ENCODE data around the gene ENG.

ENG gene

GRCh38 chr9:127854960-127855359 is 502 bp upstream of the ENG start:
- Histone ChIP-seq H4K20me1 (ENCODE audit: low read depth, low read length) (no peaks in the 10 kb centered on the region), H3K79me2 (ENCODE audit: insufficient read depth, low read length) (no peaks in the 10 kb centered on the region), H3K9me2 (replicated peaks; ENCODE audit: insufficient read depth, low read length) (no peaks in the 10 kb centered on the region), H2AFZ (ENCODE audit: low read depth, low read length, severe bottlenecking) (no peak overlapping the region), H3K9ac (ENCODE audit: low read length) (no peak overlapping the region), H3F3A (ENCODE audit: insufficient read depth) (no peaks in the 10 kb centered on the region), H3K9me3 (ENCODE audit: insufficient read depth, low read length) (no peaks in the 10 kb centered on the region), H3K36me3 (ENCODE audit: low read length) (no peaks in the 10 kb centered on the region), H3K4me3 (ENCODE audit: insufficient read depth, low read length, poor library complexity, severe bottlenecking) (no peak overlapping the region), H3K27ac (ENCODE audit: low read depth, low read length) (no peak overlapping the region), H3K4me2 (ENCODE audit: low read depth, low read length, poor library complexity, severe bottlenecking) (no peak overlapping the region), H3K27me3 (ENCODE audit: low read length) (no peaks in the 10 kb centered on the region)
- TF ChIP-seq CTCF (IDR thresholded peaks at IDR 0.05; ENCODE audit: insufficient read depth, low read length, poor library complexity, severe bottlenecking) (no peak), EZH2phosphoT487 (conservative IDR thresholded peaks at IDR 0.05; ENCODE audit: low read length) (no peak)

- H3K36me3 ChIP-seq (ENCODE audit: low read length) = no peaks in the 10 kb centered on the region
- peaks cover 8% of the 10 kb centered on the region; the same call in 1 of the 2 replicates for H3K9me3 ChIP-seq (ENCODE audit: insufficient read depth, low read length)
- H3K27ac ChIP-seq (ENCODE audit: low read depth, low read length) = no peak overlapping the region
- no peak overlapping the region for H3K4me3 ChIP-seq (ENCODE audit: insufficient read depth, low read length, poor library complexity, severe bottlenecking)
- no peaks in the 10 kb centered on the region for H3F3A ChIP-seq (ENCODE audit: insufficient read depth)
- H3K9ac ChIP-seq (ENCODE audit: low read length) = no peak overlapping the region
- H2AFZ ChIP-seq (ENCODE audit: low read depth, low read length, severe bottlenecking) = no peak overlapping the region
- no peaks in the 10 kb centered on the region for H3K27me3 ChIP-seq (ENCODE audit: low read length)
- no peaks in the 10 kb centered on the region for H3K79me2 ChIP-seq (ENCODE audit: insufficient read depth, low read length)
- no peak overlapping the region for H3K4me2 ChIP-seq (ENCODE audit: low read depth, low read length, poor library complexity, severe bottlenecking)
- H3K9me2 ChIP-seq (replicated peaks; ENCODE audit: insufficient read depth, low read length) = no peaks in the 10 kb centered on the region
- TF ChIP-seq EZH2phosphoT487 (conservative IDR thresholded peaks at IDR 0.05; ENCODE audit: low read length) = no peak
- no peak for TF ChIP-seq CTCF (IDR thresholded peaks at IDR 0.05; ENCODE audit: insufficient read depth, low read length, poor library complexity, severe bottlenecking)
- H4K20me1 ChIP-seq (ENCODE audit: low read depth, low read length) = no peaks in the 10 kb centered on the region
Measured at GRCh38 chr9:127853312-127854183, 910 bp downstream of the ENG start.

- Histone ChIP-seq H3K36me3 (ENCODE audit: low read length) (no peaks in the 10 kb centered on the region), H4K20me1 (ENCODE audit: low read depth, low read length) (no peaks in the 10 kb centered on the region), H3K27me3 (ENCODE audit: low read length) (no peaks in the 10 kb centered on the region), H3F3A (ENCODE audit: insufficient read depth) (no peaks in the 10 kb centered on the region), H3K4me3 (ENCODE audit: insufficient read depth, low read length, poor library complexity, severe bottlenecking) (no peak overlapping the region), H3K9me3 (ENCODE audit: insufficient read depth, low read length) (peaks cover 8% of the 10 kb centered on the region; the same call in 1 of the 2 replicates), H3K9ac (ENCODE audit: low read length) (no peak overlapping the region), H3K4me2 (ENCODE audit: low read depth, low read length, poor library complexity, severe bottlenecking) (no peak overlapping the region), H3K27ac (ENCODE audit: low read depth, low read length) (no peak overlapping the region), H3K9me2 (replicated peaks; ENCODE audit: insufficient read depth, low read length) (no peaks in the 10 kb centered on the region), H2AFZ (ENCODE audit: low read depth, low read length, severe bottlenecking) (no peak overlapping the region), H3K79me2 (ENCODE audit: insufficient read depth, low read length) (no peaks in the 10 kb centered on the region)
- TF ChIP-seq EZH2phosphoT487 (conservative IDR thresholded peaks at IDR 0.05; ENCODE audit: low read length) (no peak), CTCF (IDR thresholded peaks at IDR 0.05; ENCODE audit: insufficient read depth, low read length, poor library complexity, severe bottlenecking) (no peak)
Measured at GRCh38 chr9:127852829-127853228, 1.6 kb downstream of the ENG start.

Data from SU-DHL-6 (cell line).